Activated CD4-positive, alpha-beta memory T cell treated with anti-CD3 and anti-CD28 coated beads for 36 hours (primary cell): ENCODE data around the gene KATNAL1. TPM values are rescaled to one million over a fixed set of nuclear protein-coding genes. Genes with fewer than 3 reads are reported as not detected.

Experiments used
- CTCF ChIA-PET: fragments of 350-600 bp; sonication (Branson Sonifier 250); formaldehyde crosslinking; loops from one replicate; lab custom pipeline; 2021; ENCODE audit warnings: antibody characterized with exemption, inconsistent platforms; lab: Charles Lee
- POLR2A ChIA-PET: fragments of 350-600 bp; sonication (Branson Sonifier 250); formaldehyde crosslinking; loops from one replicate; lab custom pipeline; 2021; ENCODE audit warnings: antibody characterized with exemption; lab: Charles Lee
- DNase-seq: peaks from one replicate; pipeline ENCODE4 v3.0.0-alpha.2; 2020
- H3K27ac Mint-ChIP-seq: one replicate; pipeline ENCODE4 v1.8.0; 2021; ENCODE audit warnings: mixed read lengths
- H3K27me3 Mint-ChIP-seq: one replicate; pipeline ENCODE4 v1.8.0; 2021; ENCODE audit warnings: mixed read lengths
- H3K36me3 Mint-ChIP-seq: one replicate; pipeline ENCODE4 v1.8.0; 2021; ENCODE audit warnings: mixed read lengths
- H3K4me1 Mint-ChIP-seq: one replicate; pipeline ENCODE4 v1.8.0; 2021; ENCODE audit warnings: low read depth, mixed read lengths
- H3K4me3 Mint-ChIP-seq: one replicate; pipeline ENCODE4 v1.8.0; 2021; ENCODE audit warnings: mild to moderate bottlenecking, mixed read lengths
- H3K9me3 Mint-ChIP-seq: one replicate; pipeline ENCODE4 v1.8.0; 2021; ENCODE audit warnings: mixed read lengths
- intact Hi-C: fragments of 100-400 bp; cut with micrococcal nuclease; formaldehyde crosslinking; loops from one replicate; pipeline ENCODE4 v1.15.1; 2023
- total RNA-seq, 2 experiments: library from RNA; stranded (reverse); gene quantifications; one replicate each; pipeline ENCODE4 v1.2.3, GENCODE V29; 2021

Gene KATNAL1
- total RNA-seq, 2 experiments from 2014 or later, result 13.9 to 16.8 TPM

DNA sequence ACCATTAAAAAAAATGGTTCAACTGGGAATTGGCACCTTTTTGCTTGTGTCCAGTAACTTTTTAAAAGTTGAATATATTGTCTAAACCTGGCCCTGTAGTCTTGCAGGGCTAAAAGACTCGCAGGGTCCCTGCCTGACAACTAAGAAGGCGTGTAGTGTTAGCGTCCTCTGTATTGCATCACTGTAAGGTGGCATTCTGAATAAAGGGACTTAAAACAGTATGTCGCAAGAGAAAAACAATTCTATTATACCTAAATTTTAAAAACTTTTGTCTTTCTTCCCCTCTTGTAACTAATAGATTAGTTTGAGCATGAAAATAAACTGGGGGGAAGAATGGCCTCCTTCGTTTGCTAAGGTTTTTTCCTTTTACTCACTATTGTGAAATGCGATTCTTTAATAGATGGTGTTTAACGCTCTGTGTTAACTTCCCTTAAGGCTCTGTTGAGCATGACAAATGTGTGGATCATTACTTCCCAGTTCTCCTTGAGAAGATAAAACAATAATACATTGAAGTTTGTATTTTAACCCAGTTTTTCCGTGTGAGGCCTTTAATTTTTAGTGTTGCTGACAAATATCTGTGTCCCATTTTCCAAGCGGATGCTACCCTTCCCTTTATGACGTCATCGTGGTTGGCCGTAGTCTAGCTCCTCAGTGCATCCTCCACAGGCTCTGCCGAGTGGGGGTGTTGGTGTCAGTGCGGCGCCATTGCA lies 134.6 kb downstream of the KATNAL1 start:
- DNase-seq, result no peak
- Mint-ChIP-seq H3K36me3 (no peaks in the 10 kb centered on the region), H3K27me3 (no peaks in the 10 kb centered on the region), H3K4me3 (no peak overlapping the region), H3K9me3 (no peaks in the 10 kb centered on the region), H3K4me1 (peaks cover 13% of the 10 kb centered on the region), H3K27ac (no peak overlapping the region)
- CTCF ChIA-PET, result interaction anchor here (1.0 kb wide), 1 partner anchor 15 kb away, joined by 3 read pairs; no protein-coding TSS in a partner anchor
- POLR2A ChIA-PET, result no interaction called here
- intact Hi-C loops, result no loop called here

DNA sequence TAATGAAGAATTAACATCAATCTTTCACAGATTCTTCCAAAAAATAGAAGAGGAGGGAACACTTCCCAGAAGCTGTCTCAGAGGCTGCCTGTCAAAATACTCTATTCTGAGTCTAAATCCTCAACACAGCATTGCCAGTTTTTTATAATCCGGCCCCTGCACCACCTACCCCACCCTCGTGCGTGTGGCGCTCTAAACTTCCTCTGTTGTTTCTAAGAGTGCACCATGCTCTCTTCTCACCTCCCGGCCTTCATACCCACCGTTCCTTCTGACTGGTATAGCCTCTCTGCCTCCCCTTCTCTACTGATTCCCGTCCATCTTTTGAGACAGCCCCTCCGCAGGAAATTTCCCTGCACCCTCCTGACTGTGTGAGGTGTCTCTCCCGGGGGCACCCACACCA lies 136.8 kb downstream of the KATNAL1 start:
- intact Hi-C loops, result no loop called here
- no peak overlapping the region for H3K27ac Mint-ChIP-seq
- POLR2A ChIA-PET, result no interaction called here
- H3K4me1 Mint-ChIP-seq, result peaks cover 13% of the 10 kb centered on the region
- no peak for DNase-seq
- H3K27me3 Mint-ChIP-seq, result no peaks in the 10 kb centered on the region
- CTCF ChIA-PET, result no interaction called here
- no peaks in the 10 kb centered on the region for H3K9me3 Mint-ChIP-seq
- no peaks in the 10 kb centered on the region for H3K36me3 Mint-ChIP-seq
- H3K4me3 Mint-ChIP-seq, result no peak overlapping the region

DNA sequence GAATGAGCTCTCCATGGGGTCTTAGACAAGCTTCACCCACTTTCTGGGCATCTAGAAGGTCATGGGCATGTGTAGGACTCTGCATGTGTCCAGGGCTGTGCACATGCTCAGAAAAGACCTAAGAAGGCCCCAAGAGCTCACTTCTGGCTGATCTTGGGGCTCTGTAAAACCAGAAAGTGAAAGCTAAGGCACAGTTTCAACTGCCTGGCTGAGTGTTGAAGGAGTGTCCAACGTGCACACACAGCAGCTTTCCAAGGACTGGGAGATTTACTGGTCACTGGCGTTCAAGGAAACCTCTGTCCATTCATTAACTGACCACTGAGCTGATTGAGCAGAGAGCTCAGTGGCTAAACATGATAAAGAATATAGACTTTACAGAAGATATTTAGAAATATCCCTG lies 137.9 kb downstream of the KATNAL1 start:
- intact Hi-C loops, result no loop called here
- no peaks in the 10 kb centered on the region for H3K36me3 Mint-ChIP-seq
- H3K27ac Mint-ChIP-seq, result no peak overlapping the region
- ChIA-PET CTCF (interaction anchor here (1.9 kb wide), 2 partner anchors 37 to 54 kb away, joined by 5 to 10 read pairs; no protein-coding TSS in a partner anchor), POLR2A (no interaction called here)
- DNase-seq, result no peak
- H3K9me3 Mint-ChIP-seq, result no peaks in the 10 kb centered on the region
- no peak overlapping the region for H3K4me3 Mint-ChIP-seq
- H3K27me3 Mint-ChIP-seq, result no peaks in the 10 kb centered on the region
- peaks cover 13% of the 10 kb centered on the region for H3K4me1 Mint-ChIP-seq

DNA sequence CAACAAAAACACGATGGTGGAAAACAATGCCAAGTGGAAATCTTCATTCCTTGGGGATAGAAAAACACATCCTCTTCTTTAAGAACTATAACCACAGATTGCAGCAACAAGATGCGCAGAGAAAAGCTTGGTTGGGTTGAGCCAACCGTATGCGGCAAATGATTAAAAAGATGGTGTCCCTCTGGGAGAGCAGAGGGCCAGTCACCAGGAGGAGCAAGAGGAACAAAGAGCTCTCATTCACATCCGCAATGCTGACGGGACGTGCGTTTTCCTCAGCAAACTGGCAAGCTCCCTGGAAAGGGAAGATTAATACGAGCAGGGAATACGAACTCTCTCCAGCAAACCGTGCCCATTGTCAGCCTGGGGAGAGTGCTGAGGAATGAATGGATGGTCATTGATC lies 141.6 kb downstream of the KATNAL1 start:
- H3K4me1 Mint-ChIP-seq, result peaks cover 4% of the 10 kb centered on the region
- H3K4me3 Mint-ChIP-seq, result no peak overlapping the region
- DNase-seq, result no peak
- H3K9me3 Mint-ChIP-seq, result no peaks in the 10 kb centered on the region
- intact Hi-C loops, result no loop called here
- H3K27me3 Mint-ChIP-seq, result no peaks in the 10 kb centered on the region
- H3K27ac Mint-ChIP-seq, result no peak overlapping the region
- no peaks in the 10 kb centered on the region for H3K36me3 Mint-ChIP-seq
- POLR2A ChIA-PET, result no interaction called here
- CTCF ChIA-PET, result interaction anchor here (0.5 to 2.3 kb wide), 2 partner anchors 33 to 512 kb away, joined by 3 to 13 read pairs; no protein-coding TSS in a partner anchor

DNA sequence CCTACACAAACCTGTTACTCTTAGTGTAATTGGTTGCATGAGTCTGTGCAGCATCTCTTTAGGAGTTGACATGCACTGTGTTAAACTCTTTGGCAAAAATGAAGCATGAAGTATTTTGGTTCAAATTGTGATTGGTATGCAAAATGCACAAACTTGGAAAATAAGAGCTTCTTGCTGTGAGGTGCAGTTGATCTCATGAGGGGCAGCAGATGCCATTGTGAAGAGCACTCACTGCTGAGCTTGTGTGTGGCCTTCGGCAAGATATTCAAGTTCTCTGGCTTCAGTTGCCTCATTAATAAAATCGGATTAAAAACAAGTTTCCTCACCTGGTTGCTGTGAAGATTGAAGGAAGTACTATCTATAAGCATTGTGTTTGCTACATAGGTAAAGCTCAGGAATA lies 142.3 kb downstream of the KATNAL1 start:
- ChIA-PET CTCF (interaction anchor here (2.3 kb wide), 1 partner anchor 32 kb away, joined by 13 read pairs; no protein-coding TSS in a partner anchor), POLR2A (no interaction called here)
- H3K4me1 Mint-ChIP-seq, result peaks cover 3% of the 10 kb centered on the region
- no peaks in the 10 kb centered on the region for H3K9me3 Mint-ChIP-seq
- H3K4me3 Mint-ChIP-seq, result no peak overlapping the region
- no peak overlapping the region for H3K27ac Mint-ChIP-seq
- DNase-seq, result no peak
- intact Hi-C loops, result no loop called here
- no peaks in the 10 kb centered on the region for H3K27me3 Mint-ChIP-seq
- H3K36me3 Mint-ChIP-seq, result no peaks in the 10 kb centered on the region

DNA sequence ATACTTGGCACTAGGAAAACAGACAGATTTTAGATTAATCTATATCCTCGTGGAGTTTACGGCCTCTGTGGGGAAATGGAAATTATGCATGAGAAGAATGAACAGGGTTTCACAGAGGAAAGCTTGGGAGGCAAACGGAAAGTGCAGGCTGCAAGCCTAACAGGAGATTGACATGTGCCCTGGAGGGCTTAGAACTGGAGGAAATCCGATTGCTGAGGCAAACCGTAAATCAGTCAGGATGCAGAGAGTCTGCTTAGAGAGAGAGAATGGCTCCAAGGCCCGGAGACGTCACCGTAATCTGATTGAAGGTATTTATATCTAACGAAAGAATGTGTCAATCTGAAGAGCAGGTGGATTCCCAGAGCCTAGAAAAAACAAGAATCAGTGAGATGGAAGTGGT lies 143.2 kb downstream of the KATNAL1 start:
- no peak for DNase-seq
- Mint-ChIP-seq H3K36me3 (no peaks in the 10 kb centered on the region), H3K27me3 (no peaks in the 10 kb centered on the region), H3K27ac (no peak overlapping the region), H3K4me3 (no peak overlapping the region), H3K9me3 (no peaks in the 10 kb centered on the region), H3K4me1 (peaks cover 9% of the 10 kb centered on the region)
- ChIA-PET POLR2A (no interaction called here), CTCF (no interaction called here)
- intact Hi-C loops, result no loop called here

DNA sequence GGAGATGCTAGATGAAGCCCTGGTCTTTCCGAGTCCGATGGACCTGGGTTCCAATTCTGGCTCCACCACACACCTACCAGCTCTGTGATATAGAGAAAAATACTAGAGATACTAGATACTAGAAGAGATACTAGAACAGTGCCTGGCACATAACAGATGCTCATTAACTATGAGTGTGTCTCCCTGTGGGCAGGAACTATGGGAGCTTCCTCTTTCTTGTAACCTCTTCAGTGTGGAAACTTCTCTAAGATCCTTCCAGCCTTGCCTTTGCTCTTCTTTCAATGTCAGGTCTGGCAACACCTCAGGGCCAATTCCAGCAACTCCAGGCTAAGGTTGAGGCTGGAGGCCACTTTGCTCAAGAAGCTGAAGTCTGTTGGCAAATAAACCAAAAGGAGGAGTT lies 143.9 kb downstream of the KATNAL1 start:
- no peak for DNase-seq
- Mint-ChIP-seq H3K27me3 (no peaks in the 10 kb centered on the region), H3K9me3 (no peaks in the 10 kb centered on the region), H3K36me3 (no peaks in the 10 kb centered on the region), H3K4me3 (no peak overlapping the region), H3K27ac (no peak overlapping the region), H3K4me1 (peaks cover 16% of the 10 kb centered on the region)
- intact Hi-C loops, result no loop called here
- POLR2A ChIA-PET, result no interaction called here
- CTCF ChIA-PET, result interaction anchor here (1.2 kb wide), 1 partner anchor 31 kb away, joined by 4 read pairs; no protein-coding TSS in a partner anchor

DNA sequence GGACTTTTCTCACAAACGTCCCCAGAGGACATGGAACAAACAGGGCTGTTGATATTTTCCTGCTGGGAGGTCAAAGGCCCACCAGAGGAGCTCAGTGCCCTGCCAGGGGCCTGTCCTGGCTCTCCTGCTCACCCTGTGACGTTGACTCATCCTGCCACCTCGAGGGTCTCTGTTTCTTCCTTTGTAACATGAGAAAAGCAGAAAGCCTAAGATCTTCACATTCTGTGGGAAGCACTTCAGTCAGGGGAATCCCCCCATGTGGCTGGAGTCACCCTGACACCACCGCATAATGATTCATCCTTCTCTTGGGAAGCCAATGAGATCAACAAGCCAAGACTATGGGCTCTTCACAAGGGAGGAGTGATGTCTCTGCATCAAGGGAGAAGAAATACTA lies 147.9 kb downstream of the KATNAL1 start:
- no peaks in the 10 kb centered on the region for H3K27me3 Mint-ChIP-seq
- ChIA-PET CTCF (interaction anchor here (0.8 to 9.2 kb wide), 8 partner anchors 13 to 581 kb away, joined by 3 to 270 read pairs (median 4); no protein-coding TSS in a partner anchor), POLR2A (interaction anchor here (2.0 to 2.2 kb wide), 2 partner anchors 13 to 27 kb away, joined by 6 to 11 read pairs; no protein-coding TSS in a partner anchor)
- no peaks in the 10 kb centered on the region for H3K9me3 Mint-ChIP-seq
- H3K4me1 Mint-ChIP-seq, result peaks cover 40% of the 10 kb centered on the region
- peak; percentile 82 for DNase-seq
- H3K36me3 Mint-ChIP-seq, result no peaks in the 10 kb centered on the region
- intact Hi-C loops, result loop anchor here (1.0 to 2.0 kb wide), 3 partner anchors 13 to 27 kb away; no protein-coding TSS in a partner anchor
- H3K4me3 Mint-ChIP-seq, result no peak overlapping the region
- H3K27ac Mint-ChIP-seq, result peak overlapping the region; percentile 80

DNA sequence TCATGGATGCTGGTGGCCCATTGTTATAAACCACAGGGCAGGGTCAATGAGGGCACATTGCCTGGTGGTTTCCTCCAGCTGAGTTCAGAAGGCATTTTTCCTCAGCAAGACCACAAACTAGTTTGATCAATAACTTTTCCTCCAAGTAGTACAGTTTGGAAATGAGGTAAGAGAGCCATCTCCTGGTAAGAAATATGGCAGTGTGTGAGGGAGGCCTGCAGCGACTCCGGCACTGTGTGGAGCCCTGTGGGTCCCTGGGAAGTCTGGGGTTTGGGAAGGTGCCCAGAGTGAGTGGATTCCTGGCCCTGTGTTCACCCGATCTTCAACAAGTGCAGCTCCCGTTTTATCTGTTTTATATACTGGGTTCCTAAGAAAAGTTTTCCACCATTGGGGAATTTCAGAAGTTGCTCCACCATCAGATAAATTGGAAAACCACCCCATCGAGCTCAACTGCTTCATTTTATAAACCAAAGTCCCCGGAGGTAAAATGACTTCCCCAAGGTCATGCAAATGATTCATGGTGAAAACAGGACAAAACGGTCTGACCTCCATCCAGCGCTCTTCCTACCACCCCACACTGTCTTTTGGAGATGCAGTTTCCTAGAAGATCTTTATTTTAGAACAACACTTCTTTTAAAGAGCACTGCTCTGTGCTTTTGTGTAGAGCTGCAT lies 148.4 kb downstream of the KATNAL1 start:
- intact Hi-C loops, result loop anchor here (1.0 to 2.0 kb wide), 3 partner anchors 13 to 27 kb away; no protein-coding TSS in a partner anchor

DNA sequence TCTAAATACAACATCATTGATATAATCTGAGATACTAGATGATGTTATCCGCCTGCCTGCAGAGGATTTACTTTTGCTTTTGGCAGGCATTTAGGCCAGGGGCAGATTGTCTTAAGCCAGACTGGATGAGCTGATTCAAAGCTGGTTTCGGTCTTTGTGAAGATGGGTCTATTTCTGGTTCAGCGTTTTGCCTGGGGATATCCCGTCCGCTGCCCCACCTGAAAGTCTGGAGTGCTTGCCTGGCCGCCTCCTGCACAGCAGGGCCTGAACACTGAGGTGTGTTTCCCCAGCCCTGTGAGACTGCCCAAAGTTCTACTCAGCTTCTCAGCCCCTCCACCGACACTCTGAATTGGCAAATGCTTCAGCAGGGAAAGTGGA lies 149.7 kb downstream of the KATNAL1 start:
- DNase-seq, result no peak
- no peaks in the 10 kb centered on the region for H3K27me3 Mint-ChIP-seq
- H3K27ac Mint-ChIP-seq, result no peak overlapping the region
- H3K36me3 Mint-ChIP-seq, result no peaks in the 10 kb centered on the region
- peaks cover 51% of the 10 kb centered on the region for H3K4me1 Mint-ChIP-seq
- POLR2A ChIA-PET, result interaction anchor here (1.3 to 2.2 kb wide), 3 partner anchors 11 to 25 kb away, joined by 6 to 11 read pairs (median 6); no protein-coding TSS in a partner anchor
- intact Hi-C loops, result no loop called here
- CTCF ChIA-PET, result interaction anchor here (1.3 to 9.2 kb wide), 5 partner anchors 12 to 67 kb away, joined by 3 to 270 read pairs (median 21); no protein-coding TSS in a partner anchor
- no peaks in the 10 kb centered on the region for H3K9me3 Mint-ChIP-seq
- no peak overlapping the region for H3K4me3 Mint-ChIP-seq

More for the DNA sequence above, 148.4 kb downstream of the KATNAL1 start:
- Mint-ChIP-seq H3K27me3 (no peaks in the 10 kb centered on the region), H3K36me3 (no peaks in the 10 kb centered on the region), H3K4me3 (no peak overlapping the region), H3K27ac (peak overlapping the region; percentile 80), H3K4me1 (peaks cover 44% of the 10 kb centered on the region), H3K9me3 (no peaks in the 10 kb centered on the region)
- ChIA-PET CTCF (interaction anchor here (0.8 to 9.2 kb wide), 9 partner anchors 13 to 581 kb away, joined by 3 to 270 read pairs (median 4); no protein-coding TSS in a partner anchor), POLR2A (interaction anchor here (1.3 to 2.2 kb wide), 3 partner anchors 13 to 26 kb away, joined by 6 to 11 read pairs (median 6); no protein-coding TSS in a partner anchor)
- DNase-seq, result peak; percentile 45

DNA sequence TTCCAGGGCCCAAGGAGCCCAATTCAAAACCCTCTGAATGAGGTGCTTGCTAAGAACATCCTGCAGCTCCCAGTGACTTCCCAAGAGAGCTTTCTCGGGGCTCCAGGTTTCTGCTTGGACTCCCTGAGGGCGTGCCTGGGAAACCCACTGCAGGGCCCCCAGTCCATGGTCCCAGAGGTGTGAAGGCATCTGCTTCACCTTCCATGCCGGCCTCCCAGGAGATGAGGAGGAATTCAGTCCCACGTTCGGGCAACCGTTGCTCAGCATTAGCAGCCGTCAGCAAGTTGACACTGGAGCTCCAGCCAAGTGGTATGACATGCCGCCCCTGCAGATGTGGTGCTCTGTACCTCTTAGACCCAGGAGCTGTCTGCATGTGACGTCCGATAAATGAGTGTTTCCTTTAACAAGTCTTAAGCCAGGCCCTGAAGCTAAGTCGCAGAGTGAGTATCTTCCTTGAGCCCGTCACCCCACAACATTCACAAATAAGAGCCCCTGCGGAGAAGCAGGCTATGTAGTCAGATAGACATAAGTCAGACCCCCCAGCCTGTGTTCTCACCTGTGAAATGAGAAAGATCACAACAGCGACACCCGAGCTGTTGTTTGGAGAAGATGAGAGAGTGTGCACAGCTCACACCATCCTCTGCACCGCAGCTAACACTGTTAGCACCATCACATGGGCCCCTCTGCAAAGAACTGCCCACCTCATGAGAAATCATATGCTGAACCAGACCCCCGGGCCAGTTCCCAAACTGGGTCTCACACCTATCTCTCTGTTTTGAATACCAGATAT lies 150.3 kb downstream of the KATNAL1 start:
- POLR2A ChIA-PET, result interaction anchor here (0.5 to 1.8 kb wide), 3 partner anchors 11 to 347 kb away, joined by 3 to 9 read pairs (median 3); no protein-coding TSS in a partner anchor
- intact Hi-C loops, result no loop called here
- Mint-ChIP-seq H3K4me1 (peaks cover 56% of the 10 kb centered on the region), H3K36me3 (no peaks in the 10 kb centered on the region), H3K9me3 (no peaks in the 10 kb centered on the region), H3K27me3 (no peaks in the 10 kb centered on the region), H3K27ac (no peak overlapping the region), H3K4me3 (no peak overlapping the region)
- CTCF ChIA-PET, result interaction anchor here (1.3 to 9.2 kb wide), 3 partner anchors 11 to 24 kb away, joined by 3 to 270 read pairs (median 82); no protein-coding TSS in a partner anchor
- DNase-seq, result no peak
